SK-N-SH treated with all-trans-retinoic acid at 6 μM for 48 hours (cell line): Measurements from ENCODE around the gene OR1I1.

ENCODE experiments used
- ATAC-seq: fragments of 200-7000 bp; cut with Tn5 transposase; 3 replicates; pipeline ENCODE4 v1.9.1; 2020; ENCODE audit warnings: mild to moderate bottlenecking, moderate library complexity
- ARNTL ChIP-seq: fragments of 450-650 bp; formaldehyde crosslinking; IDR thresholded peaks from 2 replicates; pipeline ENCODE4 v1.5.0; 2020; ENCODE audit warnings: low read depth, mild to moderate bottlenecking, moderate library complexity, borderline replicate concordance
- BACH2 ChIP-seq: fragments of 250-450 bp; sonication (Bioruptor Pico); IDR thresholded peaks from 2 replicates; pipeline ENCODE4 v1.9.0; 2021; ENCODE audit warnings: mild to moderate bottlenecking, borderline replicate concordance
- CSDC2 ChIP-seq: fragments of 250-450 bp; sonication (Bioruptor Pico); IDR thresholded peaks from 2 replicates; pipeline ENCODE4 v1.5.0; 2020; ENCODE audit warnings: mild to moderate bottlenecking, moderate library complexity
- ESRRG ChIP-seq: fragments of 250-450 bp; sonication (Bioruptor Pico); IDR thresholded peaks from 2 replicates; pipeline ENCODE4 v1.6.1; 2021; ENCODE audit warnings: mild to moderate bottlenecking
- GLIS3 ChIP-seq: fragments of 250-450 bp; sonication (Bioruptor Pico); IDR thresholded peaks from 2 replicates; pipeline ENCODE4 v1.5.0; 2020; ENCODE audit warnings: mild to moderate bottlenecking, moderate library complexity
- ISL1 ChIP-seq: fragments of 250-450 bp; sonication (Bioruptor Pico); IDR thresholded peaks from 2 replicates; pipeline ENCODE4 v2.1.2; 2022; ENCODE audit warnings: mild to moderate bottlenecking, moderate library complexity
- OSR1 ChIP-seq: fragments of 250-450 bp; sonication (Bioruptor Pico); IDR thresholded peaks from 2 replicates; pipeline ENCODE4 v1.8.0; 2022; ENCODE audit warnings: moderate library complexity, mild to moderate bottlenecking, inconsistent platforms
- PATZ1 ChIP-seq: fragments of 250-450 bp; sonication (Bioruptor Pico); IDR thresholded peaks from 2 replicates; pipeline ENCODE4 v1.8.0; 2020; ENCODE audit warnings: mild to moderate bottlenecking, moderate library complexity, borderline replicate concordance
- POU6F1 ChIP-seq: fragments of 250-450 bp; sonication (Bioruptor Pico); IDR thresholded peaks from 2 replicates; pipeline ENCODE4 v1.8.0; 2021; ENCODE audit warnings: low read depth, mild to moderate bottlenecking, moderate library complexity, borderline replicate concordance
- PPARA ChIP-seq: fragments of 250-450 bp; sonication (Bioruptor Pico); IDR thresholded peaks from 2 replicates; pipeline ENCODE4 v1.5.0; 2020; ENCODE audit warnings: mild to moderate bottlenecking, borderline replicate concordance
- RARB ChIP-seq: fragments of 250-450 bp; sonication (Bioruptor Pico); IDR thresholded peaks from 2 replicates; pipeline ENCODE4 v1.8.0; 2021; ENCODE audit warnings: mild to moderate bottlenecking, moderate library complexity
- SNAI2 ChIP-seq: fragments of 250-450 bp; sonication (Bioruptor Pico); IDR thresholded peaks from 2 replicates; pipeline ENCODE4 v1.5.0; 2020; ENCODE audit warnings: mild to moderate bottlenecking, moderate library complexity
- TCF4 ChIP-seq: fragments of 250-450 bp; sonication (Bioruptor Pico); IDR thresholded peaks from 2 replicates; pipeline ENCODE4 v1.8.0; 2021; ENCODE audit warnings: mild to moderate bottlenecking, moderate library complexity, borderline replicate concordance
- TSHZ2 ChIP-seq: fragments of 250-450 bp; sonication (Bioruptor Pico); IDR thresholded peaks from 2 replicates; pipeline ENCODE4 v1.5.0; 2020; ENCODE audit warnings: mild to moderate bottlenecking, moderate library complexity
- ZFP3 ChIP-seq: fragments of 250-450 bp; sonication (Bioruptor Pico); IDR thresholded peaks from 2 replicates; pipeline ENCODE4 v1.5.0; 2020; ENCODE audit warnings: mild to moderate bottlenecking, moderate library complexity
- ZFP30 ChIP-seq: fragments of 450-650 bp; formaldehyde crosslinking; IDR thresholded peaks from 2 replicates; pipeline ENCODE4 v1.5.0; 2022; ENCODE audit warnings: mild to moderate bottlenecking, moderate library complexity
- ZNF565 ChIP-seq: fragments of 450-650 bp; formaldehyde crosslinking; conservative IDR thresholded peaks from 2 replicates; pipeline ENCODE4 v1.5.0; 2020; ENCODE audit warnings: low read depth, mild to moderate bottlenecking, moderate library complexity
- ZNF70 ChIP-seq: fragments of 450-650 bp; formaldehyde crosslinking; IDR thresholded peaks from 2 replicates; pipeline ENCODE4 v1.5.0; 2020; ENCODE audit warnings: mild to moderate bottlenecking, moderate library complexity
- ZNF8 ChIP-seq: fragments of 450-650 bp; formaldehyde crosslinking; IDR thresholded peaks from 2 replicates; pipeline ENCODE4 v1.5.0; 2020; ENCODE audit warnings: mild to moderate bottlenecking, moderate library complexity
- TF ChIP-seq, protein P1 (sequence below): fragments of 250-450 bp; sonication (Bioruptor Pico); IDR thresholded peaks from 2 replicates; pipeline ENCODE4 v1.5.1; 2021; ENCODE audit warnings: mild to moderate bottlenecking, moderate library complexity
- TF ChIP-seq, protein P2 (sequence below): fragments of 250-450 bp; sonication (Bioruptor Pico); IDR thresholded peaks from 2 replicates; pipeline ENCODE4 v1.5.1; 2020; ENCODE audit warnings: low read depth, mild to moderate bottlenecking, moderate library complexity

The OR1I1 gene

GRCh38 chr19:15112385-15112784 is 30.4 kb downstream of the OR1I1 start:
- TF ChIP-seq TCF4 (CRISPR knock-in tag) (no peak), OSR1 (CRISPR knock-in tag) (no peak), ZFP3 (no peak), POU6F1 (CRISPR knock-in tag) (no peak), ARNTL (CRISPR knock-in tag) (no peak), ZNF565 (no peak), BACH2 (CRISPR knock-in tag) (no peak), ZNF8 (CRISPR knock-in tag) (no peak), ISL1 (CRISPR knock-in tag) (no peak), CSDC2 (CRISPR knock-in tag) (no peak), ZFP30 (no peak), RARB (CRISPR knock-in tag) (no peak), TSHZ2 (CRISPR knock-in tag) (no peak)
- ATAC-seq, result no peak

GRCh38 chr19:15113245-15114152 is 31.5 kb downstream of the OR1I1 start:
- ATAC-seq, result peak; percentile 3; the same call in 1 of the 3 replicates
- TF ChIP-seq ZFP30 (no peak), ZFP3 (no peak), TCF4 (CRISPR knock-in tag) (no peak), TSHZ2 (CRISPR knock-in tag) (no peak), ZNF8 (CRISPR knock-in tag) (no peak), GLIS3 (CRISPR knock-in tag) (no peak), ARNTL (CRISPR knock-in tag) (no peak), SNAI2 (CRISPR knock-in tag) (no peak), CSDC2 (CRISPR knock-in tag) (no peak), ESRRG (CRISPR knock-in tag) (no peak), ZNF70 (CRISPR knock-in tag) (no peak), PATZ1 (CRISPR knock-in tag) (no peak), ZNF565 (no peak), ISL1 (CRISPR knock-in tag) (no peak), POU6F1 (CRISPR knock-in tag) (no peak), PPARA (CRISPR knock-in tag) (no peak), OSR1 (CRISPR knock-in tag) (no peak)
- TF ChIP-seq, protein P1, sequence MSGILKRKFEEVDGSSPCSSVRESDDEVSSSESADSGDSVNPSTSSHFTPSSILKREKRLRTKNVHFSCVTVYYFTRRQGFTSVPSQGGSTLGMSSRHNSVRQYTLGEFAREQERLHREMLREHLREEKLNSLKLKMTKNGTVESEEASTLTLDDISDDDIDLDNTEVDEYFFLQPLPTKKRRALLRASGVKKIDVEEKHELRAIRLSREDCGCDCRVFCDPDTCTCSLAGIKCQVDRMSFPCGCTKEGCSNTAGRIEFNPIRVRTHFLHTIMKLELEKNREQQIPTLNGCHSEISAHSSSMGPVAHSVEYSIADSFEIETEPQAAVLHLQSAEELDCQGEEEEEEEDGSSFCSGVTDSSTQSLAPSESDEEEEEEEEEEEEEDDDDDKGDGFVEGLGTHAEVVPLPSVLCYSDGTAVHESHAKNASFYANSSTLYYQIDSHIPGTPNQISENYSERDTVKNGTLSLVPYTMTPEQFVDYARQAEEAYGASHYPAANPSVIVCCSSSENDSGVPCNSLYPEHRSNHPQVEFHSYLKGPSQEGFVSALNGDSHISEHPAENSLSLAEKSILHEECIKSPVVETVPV (CRISPR knock-in tag), result no peak
- TF ChIP-seq, protein P2, sequence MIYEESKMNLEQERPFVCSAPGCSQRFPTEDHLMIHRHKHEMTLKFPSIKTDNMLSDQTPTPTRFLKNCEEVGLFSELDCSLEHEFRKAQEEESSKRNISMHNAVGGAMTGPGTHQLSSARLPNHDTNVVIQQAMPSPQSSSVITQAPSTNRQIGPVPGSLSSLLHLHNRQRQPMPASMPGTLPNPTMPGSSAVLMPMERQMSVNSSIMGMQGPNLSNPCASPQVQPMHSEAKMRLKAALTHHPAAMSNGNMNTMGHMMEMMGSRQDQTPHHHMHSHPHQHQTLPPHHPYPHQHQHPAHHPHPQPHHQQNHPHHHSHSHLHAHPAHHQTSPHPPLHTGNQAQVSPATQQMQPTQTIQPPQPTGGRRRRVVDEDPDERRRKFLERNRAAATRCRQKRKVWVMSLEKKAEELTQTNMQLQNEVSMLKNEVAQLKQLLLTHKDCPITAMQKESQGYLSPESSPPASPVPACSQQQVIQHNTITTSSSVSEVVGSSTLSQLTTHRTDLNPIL (CRISPR knock-in tag), result no peak
